Tibial artery (tissue), 4 donors: ENCODE data around the gene NMT1.

Experiments used
- DNase-seq, 2 donors: peaks; one replicate each; pipeline ENCODE4 v3.0.0-alpha.2; 2019
- H3K27ac ChIP-seq, 2 donors: fragments of 200-600 bp; sonication (generic) in 1 of 2; 1 replicate in 1 of 2; 2 replicates in 1 of 2; pipeline ENCODE4 v1.5.1; 2018 to 2019; ENCODE audit warnings: mild to moderate bottlenecking in 1 of 2
- H3K27me3 ChIP-seq, 2 donors: fragments of 200-600 bp; sonication (generic) in 1 of 2; one replicate each; pipeline versions ENCODE4 v1.5.1 to v1.6.0; 2016 to 2019
- H3K36me3 ChIP-seq, 3 donors: fragments of 200-600 bp; sonication (generic) in 2 of 3; one replicate each; pipeline ENCODE4 v1.5.1; 2016 to 2019; ENCODE audit warnings: mild to moderate bottlenecking in 2 of 3
- H3K4me1 ChIP-seq, 4 donors: fragments of 200-600 bp; sonication (generic) in 2 of 4; 1 replicate in 3 of 4; 2 replicates in 1 of 4; pipeline ENCODE4 v1.5.1; 2016 to 2019
- H3K4me3 ChIP-seq, 2 donors: fragments of 200-600 bp; sonication (generic) in 1 of 2; 1 replicate in 1 of 2; 2 replicates in 1 of 2; pipeline ENCODE4 v1.5.1; 2018 to 2019; ENCODE audit warnings: mild to moderate bottlenecking in 2 of 2
- H3K9me3 ChIP-seq, 3 donors: fragments of 200-600 bp; sonication (generic) in 1 of 3; one replicate each; pipeline ENCODE4 v1.5.1; 2016 to 2019
- CTCF ChIP-seq, 2 experiments: fragments of 200-600 bp in 1 of 2; fragments of 450-650 bp in 1 of 2; IDR thresholded peaks; one replicate each; pipeline ENCODE4 v1.5.1; 2017 to 2019; ENCODE audit warnings: antibody characterized with exemption in 2 of 2, mild to moderate bottlenecking in 1 of 2, moderate library complexity in 1 of 2
- intact Hi-C: fragments of 100-400 bp; cut with DNase I; formaldehyde crosslinking; loops from one replicate; pipeline ENCODE4 v1.15.0; 2023; ENCODE audit warnings: low total_unique reads

Gene NMT1

DNA sequence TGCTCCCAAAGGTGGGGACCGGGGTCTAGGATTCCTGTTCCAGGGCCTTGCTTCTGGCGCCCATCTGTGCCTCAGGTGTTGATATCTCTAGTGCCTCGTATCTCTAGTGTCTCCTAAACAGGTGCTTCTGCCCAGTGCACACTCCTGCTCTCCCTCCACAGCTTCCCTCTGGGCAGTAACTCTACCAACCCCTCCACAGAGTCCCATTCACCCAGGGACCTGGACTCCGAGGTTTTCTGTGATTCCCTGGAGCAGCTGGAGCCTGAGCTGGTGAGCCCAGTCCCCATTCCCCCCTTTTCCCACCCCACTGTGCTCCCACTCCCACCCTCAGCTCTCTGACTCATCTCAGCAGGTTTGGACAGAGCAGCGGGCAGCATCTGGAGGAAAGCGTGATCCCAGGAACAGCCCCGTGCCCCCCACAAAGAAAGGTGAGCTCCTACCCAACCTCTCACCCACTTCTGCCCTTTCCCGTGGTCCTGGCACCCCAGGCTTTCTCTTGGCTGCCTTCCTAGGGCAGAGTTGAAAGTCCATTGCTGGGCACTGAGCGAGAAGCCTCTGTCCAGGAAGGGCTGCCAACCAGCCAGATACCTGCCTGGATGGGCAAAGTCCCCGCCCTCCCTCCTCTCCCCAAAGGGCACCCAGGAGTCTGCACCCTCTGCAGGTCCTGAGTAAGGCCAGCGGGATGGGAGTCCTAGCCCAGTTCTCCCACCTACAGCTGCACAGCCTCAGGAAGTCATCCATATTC, 76.6 kb downstream of the NMT1 start:
- Histone ChIP-seq H3K27me3 (no peaks in the 10 kb centered on the region), H3K4me1 (peaks cover 6 to 22% (median 13%) of the 10 kb centered on the region in 4 donors), H3K9me3 (no peaks in the 10 kb centered on the region), H3K36me3 (peaks cover 0 to 26% (median 9%) of the 10 kb centered on the region in 3 donors), H3K4me3 (no peak overlapping the region), H3K27ac (peak overlapping the region in 1 of 2 donors; percentile 84)
- no peak for DNase-seq
- TF ChIP-seq CTCF (IDR thresholded peaks at IDR 0.05): no peak
- intact Hi-C loops: loop anchor here (2.0 kb wide), 1 partner anchor 59 kb away; no protein-coding TSS in a partner anchor

DNA sequence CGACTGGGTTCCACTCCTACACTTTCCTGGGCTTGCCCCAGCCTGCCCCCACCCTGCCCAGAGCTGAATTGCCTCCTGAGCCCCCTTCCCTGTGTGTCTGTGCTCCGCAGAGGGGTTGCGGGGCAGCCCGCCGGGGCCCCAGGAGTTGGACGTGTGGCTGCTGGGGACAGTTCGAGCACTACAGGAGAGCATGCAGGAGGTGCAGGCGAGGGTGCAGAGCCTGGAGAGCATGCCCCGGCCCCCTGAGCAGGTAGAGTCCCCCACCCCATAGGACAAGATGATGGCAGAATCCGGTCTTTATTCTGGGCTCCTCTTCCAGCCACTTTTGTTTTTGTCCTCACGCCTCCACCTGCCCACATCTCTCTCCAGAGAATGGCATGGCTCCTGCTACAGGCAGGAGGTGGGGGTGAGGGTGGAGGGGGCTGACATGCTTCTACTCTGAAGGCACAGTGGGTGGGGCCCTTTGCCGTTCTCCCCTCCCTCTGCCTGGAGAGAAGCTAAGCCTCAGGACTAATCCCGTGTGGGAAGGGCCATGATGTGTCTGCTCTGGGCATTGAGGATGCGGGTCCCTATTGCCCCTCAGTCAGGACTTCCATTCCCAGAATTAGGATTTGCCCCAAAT, 77.9 kb downstream of the NMT1 start:
- intact Hi-C loops: no loop called here
- TF ChIP-seq CTCF (IDR thresholded peaks at IDR 0.05): no peak
- DNase-seq: no peak

DNA sequence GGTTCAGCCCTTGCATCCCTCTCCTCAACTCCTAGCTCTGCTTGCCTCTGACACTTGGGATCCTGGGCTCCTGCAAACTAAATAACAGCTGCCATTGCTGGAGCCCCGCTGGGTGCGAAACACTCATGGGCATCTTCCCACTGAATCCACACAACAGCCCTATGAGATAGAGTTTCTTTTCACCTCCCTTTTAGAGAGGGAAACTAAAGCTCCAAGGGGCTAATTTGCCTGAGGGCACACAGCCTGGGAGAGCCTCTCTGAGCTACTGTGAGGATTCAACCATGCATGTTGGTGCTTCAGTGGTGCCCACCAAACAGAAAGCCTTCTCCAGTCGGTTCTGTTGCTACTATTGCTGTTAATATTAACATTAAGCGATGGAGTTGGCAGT, 78.4 kb downstream of the NMT1 start:
- H3K4me3 ChIP-seq: no peak overlapping the region
- peaks cover 0 to 26% (median 9%) of the 10 kb centered on the region in 3 donors for H3K36me3 ChIP-seq
- peaks cover 6 to 32% (median 23%) of the 10 kb centered on the region in 4 donors for H3K4me1 ChIP-seq
- no peak for TF ChIP-seq CTCF (IDR thresholded peaks at IDR 0.05)
- no peak for DNase-seq
- no peak overlapping the region for H3K27ac ChIP-seq
- intact Hi-C loops: no loop called here
- H3K9me3 ChIP-seq: no peaks in the 10 kb centered on the region
- no peaks in the 10 kb centered on the region for H3K27me3 ChIP-seq

More for the DNA sequence above, 77.9 kb downstream of the NMT1 start:
- H3K4me3 ChIP-seq: no peak overlapping the region
- peaks cover 0 to 26% (median 9%) of the 10 kb centered on the region in 3 donors for H3K36me3 ChIP-seq
- no peak overlapping the region for H3K27ac ChIP-seq
- H3K27me3 ChIP-seq: no peaks in the 10 kb centered on the region
- H3K4me1 ChIP-seq: peaks cover 6 to 26% (median 21%) of the 10 kb centered on the region in 4 donors
- H3K9me3 ChIP-seq: no peaks in the 10 kb centered on the region

GRCh38 chr17:45143094-45143670, 82.1 kb downstream of the NMT1 start:
- intact Hi-C loops: no loop called here
- H3K27me3 ChIP-seq: no peaks in the 10 kb centered on the region
- no peaks in the 10 kb centered on the region for H3K9me3 ChIP-seq
- H3K27ac ChIP-seq: peak overlapping the region; percentile 95 to 99
- H3K4me1 ChIP-seq: peaks cover 0 to 41% (median 33%) of the 10 kb centered on the region in 4 donors
- no peak for DNase-seq
- H3K36me3 ChIP-seq: peaks cover 0 to 19% (median 4%) of the 10 kb centered on the region in 3 donors
- no peak for TF ChIP-seq CTCF (IDR thresholded peaks at IDR 0.05)
- peak overlapping the region; percentile 53 to 57 for H3K4me3 ChIP-seq

DNA sequence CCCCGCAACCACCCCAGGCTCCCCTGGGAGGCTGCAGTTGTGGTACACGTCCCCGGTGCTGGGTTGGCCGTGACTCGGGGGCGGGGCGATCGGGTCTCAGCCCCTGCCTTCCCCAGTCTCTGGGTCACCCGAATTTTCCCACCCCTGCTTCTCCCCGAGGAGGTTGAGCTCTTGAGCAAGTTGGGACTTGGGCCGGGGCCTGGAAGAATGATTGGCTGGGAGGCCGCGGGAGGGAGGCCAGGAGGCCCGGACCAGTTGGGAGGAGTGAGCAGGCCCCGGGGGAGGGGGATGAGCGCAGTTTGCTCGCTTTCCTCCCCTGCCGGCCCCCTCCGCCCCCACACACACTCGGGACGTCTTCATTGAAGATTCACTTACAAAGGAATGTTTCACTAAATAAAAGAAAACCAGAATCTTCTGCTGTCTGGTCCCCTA, 82.7 kb downstream of the NMT1 start:
- no peak for TF ChIP-seq CTCF (IDR thresholded peaks at IDR 0.05)
- intact Hi-C loops: no loop called here
- DNase-seq: peak; percentile 95 to 98

More for the DNA sequence above, 82.7 kb downstream of the NMT1 start:
- peaks cover 0 to 41% (median 33%) of the 10 kb centered on the region in 4 donors for H3K4me1 ChIP-seq
- H3K4me3 ChIP-seq: peak overlapping the region; percentile 53 to 57
- no peaks in the 10 kb centered on the region for H3K27me3 ChIP-seq
- peaks cover 0 to 15% (median 0%) of the 10 kb centered on the region in 3 donors for H3K36me3 ChIP-seq
- H3K27ac ChIP-seq: peak overlapping the region; percentile 95 to 99
- H3K9me3 ChIP-seq: no peaks in the 10 kb centered on the region
